Kasumi-1 (cell line): ENCODE data around the gene VMP1.
"Not testable (repeated sequence)": the region's sequence is repeated elsewhere in the genome, so short reads cannot be mapped to it uniquely, and the experiment has no call there.

ENCODE experiments used
- DNase-seq, 2 experiments: peaks; one replicate each; lab custom pipeline; 2025; lab: John Stamatoyannopoulos, UW

VMP1 gene

GRCh38 chr17:59780548-59780947 lies 73.1 kb downstream of the VMP1 start:
- DNase-seq, result not testable (repeated sequence)

GRCh38 chr17:59783221-59784047 lies 76.0 kb downstream of the VMP1 start:
- peak in 1 of 2 experiments; percentile 15 for DNase-seq

- DNase-seq, result no peak
Observed at GRCh38 chr17:59785091-59785799, 77.8 kb downstream of the VMP1 start.

GRCh38 chr17:59786213-59786535 lies 78.7 kb downstream of the VMP1 start:
- DNase-seq, result peak in 1 of 2 experiments; percentile 71

- DNase-seq, result peak; percentile 100
Observed at GRCh38 chr17:59786536-59787319, 79.3 kb downstream of the VMP1 start.

- DNase-seq, result not testable (repeated sequence)
Observed at GRCh38 chr17:59789849-59790248, 82.4 kb downstream of the VMP1 start.

GRCh38 chr17:59790418-59790817 lies 83.0 kb downstream of the VMP1 start:
- DNase-seq, result not testable (repeated sequence)

GRCh38 chr17:59790910-59791309 lies 83.5 kb downstream of the VMP1 start:
- no peak for DNase-seq

GRCh38 chr17:59791603-59792457 lies 84.4 kb downstream of the VMP1 start:
- no peak for DNase-seq

GRCh38 chr17:59792458-59792823 lies 85.0 kb downstream of the VMP1 start:
- not testable (repeated sequence) for DNase-seq

GRCh38 chr17:59793205-59793604 lies 85.8 kb downstream of the VMP1 start:
- no peak for DNase-seq

- DNase-seq, result no peak
Observed at GRCh38 chr17:59796138-59796537, 88.7 kb downstream of the VMP1 start.

GRCh38 chr17:59796785-59797205 lies 89.3 kb downstream of the VMP1 start:
- DNase-seq, result no peak

GRCh38 chr17:59798111-59798510 lies 90.7 kb downstream of the VMP1 start:
- DNase-seq, result no peak

- no peak for DNase-seq
Observed at GRCh38 chr17:59800530-59800942, 93.1 kb downstream of the VMP1 start.

- DNase-seq, result no peak
Observed at GRCh38 chr17:59802160-59802559, 94.7 kb downstream of the VMP1 start.

- peak; percentile 88 to 91 for DNase-seq
Observed at GRCh38 chr17:59804901-59805465, 97.5 kb downstream of the VMP1 start.

GRCh38 chr17:59806322-59806721 lies 98.9 kb downstream of the VMP1 start:
- not testable (repeated sequence) for DNase-seq

- no peak for DNase-seq
Observed at GRCh38 chr17:59807892-59808509, 100.5 kb downstream of the VMP1 start.

GRCh38 chr17:59810894-59811153 lies 103.4 kb downstream of the VMP1 start:
- DNase-seq, result no peak

GRCh38 chr17:59811209-59811608 lies 103.8 kb downstream of the VMP1 start:
- DNase-seq, result no peak
